Ammon's horn (tissue), 1 donor: Measurements from ENCODE around the gene TAF8.
"Not testable (repeated sequence)": the region's sequence is repeated elsewhere in the genome, so short reads cannot be mapped to it uniquely, and the experiment has no call there.

Experiments
- DNase-seq: peaks from one replicate; pipeline ENCODE4 v3.0.0-alpha.2; 2016; ENCODE audit warnings: low spot score

The TAF8 gene, protein sequence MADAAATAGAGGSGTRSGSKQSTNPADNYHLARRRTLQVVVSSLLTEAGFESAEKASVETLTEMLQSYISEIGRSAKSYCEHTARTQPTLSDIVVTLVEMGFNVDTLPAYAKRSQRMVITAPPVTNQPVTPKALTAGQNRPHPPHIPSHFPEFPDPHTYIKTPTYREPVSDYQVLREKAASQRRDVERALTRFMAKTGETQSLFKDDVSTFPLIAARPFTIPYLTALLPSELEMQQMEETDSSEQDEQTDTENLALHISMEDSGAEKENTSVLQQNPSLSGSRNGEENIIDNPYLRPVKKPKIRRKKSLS

DNA sequence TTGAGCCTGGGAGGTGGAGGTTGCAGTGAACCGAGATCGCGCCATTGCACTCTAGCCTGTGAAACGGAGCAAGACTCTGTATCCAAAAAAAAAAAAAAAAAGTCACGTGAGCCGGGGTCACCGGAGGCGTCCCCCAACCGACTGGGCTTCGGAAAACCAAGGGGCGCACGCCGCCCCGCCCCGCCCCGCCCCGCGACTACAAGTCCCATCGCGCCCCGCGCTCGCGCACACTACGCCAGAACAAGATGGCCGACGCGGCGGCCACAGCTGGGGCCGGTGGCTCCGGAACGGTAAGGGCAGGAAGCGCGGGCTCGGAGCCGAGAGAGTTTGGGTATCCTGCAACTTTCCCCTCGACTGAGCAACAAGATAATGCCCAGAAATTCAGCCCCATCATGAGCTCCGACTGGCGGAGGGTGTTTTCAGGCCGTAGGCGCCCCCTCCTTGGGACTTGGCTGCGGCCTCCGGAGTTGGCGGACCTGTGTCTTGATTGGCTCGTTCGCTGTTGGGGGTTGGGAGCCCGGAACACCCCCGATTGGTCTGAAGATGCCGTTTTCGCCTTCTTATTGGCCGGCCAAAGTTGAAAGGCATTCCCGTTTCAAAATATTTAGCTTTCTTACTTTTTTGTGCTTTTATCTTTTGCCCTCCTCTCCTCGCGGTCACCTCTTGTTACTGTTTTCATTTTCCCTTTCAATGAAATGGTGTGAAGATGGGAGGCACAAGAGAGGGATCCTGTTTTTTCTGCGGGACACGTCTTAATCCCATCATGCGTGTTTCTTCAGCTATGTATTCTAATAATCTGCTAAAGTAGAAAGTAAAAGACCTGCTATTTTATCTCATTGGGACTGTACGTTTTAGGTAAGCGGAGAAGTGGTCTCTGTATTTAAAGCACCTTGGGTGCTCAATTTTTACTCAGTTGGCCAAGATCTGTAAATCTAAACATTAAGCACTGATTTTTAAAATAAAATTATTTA, at the start of gene TAF8:
TSS of gene TAF8 (plus strand) at position 228 of the 971 bp plus-strand sequence. CDS start at position 246, 18 bp downstream.
- peak; percentile 93 for DNase-seq

DNA sequence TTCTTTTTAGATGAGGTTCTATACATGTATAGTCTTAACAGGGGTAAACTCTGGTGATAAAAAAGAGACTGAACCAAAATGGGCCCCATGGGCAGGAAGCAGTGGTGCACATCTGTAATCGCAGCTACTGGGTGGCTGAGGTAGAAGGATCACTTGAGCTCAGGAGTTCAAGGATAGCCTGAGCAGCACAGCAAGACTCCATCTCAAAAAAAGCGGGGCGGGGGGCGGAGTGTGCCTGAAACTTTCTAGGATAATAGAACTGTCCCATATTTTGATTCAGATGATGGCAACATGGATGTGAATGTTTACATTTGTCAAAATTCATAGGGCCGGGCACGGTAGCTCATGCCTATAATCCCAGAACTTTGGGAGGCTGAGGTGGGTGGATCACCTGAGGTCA, 48.8 kb upstream of the TAF8 start:
- no peak for DNase-seq

DNA sequence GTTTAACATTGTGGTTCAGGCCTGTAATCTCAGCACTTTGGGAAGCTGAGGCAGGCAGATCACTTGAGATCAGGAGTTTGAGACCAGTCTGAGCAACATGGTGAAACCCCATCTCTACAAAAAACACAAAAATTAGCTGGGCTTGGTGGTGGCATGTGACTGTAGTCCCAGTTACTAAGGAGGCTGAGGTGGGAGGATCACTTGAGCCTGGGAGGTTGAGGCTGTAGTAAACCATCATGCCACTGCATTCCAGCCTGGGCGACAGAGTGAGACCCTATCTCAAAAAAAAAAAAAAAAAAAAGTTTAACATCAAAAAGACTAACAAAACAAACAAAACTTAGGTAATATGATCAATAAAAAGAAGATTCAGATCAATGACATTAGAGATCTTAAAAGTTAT, 46.7 kb upstream of the TAF8 start:
- not testable (repeated sequence) for DNase-seq

DNA sequence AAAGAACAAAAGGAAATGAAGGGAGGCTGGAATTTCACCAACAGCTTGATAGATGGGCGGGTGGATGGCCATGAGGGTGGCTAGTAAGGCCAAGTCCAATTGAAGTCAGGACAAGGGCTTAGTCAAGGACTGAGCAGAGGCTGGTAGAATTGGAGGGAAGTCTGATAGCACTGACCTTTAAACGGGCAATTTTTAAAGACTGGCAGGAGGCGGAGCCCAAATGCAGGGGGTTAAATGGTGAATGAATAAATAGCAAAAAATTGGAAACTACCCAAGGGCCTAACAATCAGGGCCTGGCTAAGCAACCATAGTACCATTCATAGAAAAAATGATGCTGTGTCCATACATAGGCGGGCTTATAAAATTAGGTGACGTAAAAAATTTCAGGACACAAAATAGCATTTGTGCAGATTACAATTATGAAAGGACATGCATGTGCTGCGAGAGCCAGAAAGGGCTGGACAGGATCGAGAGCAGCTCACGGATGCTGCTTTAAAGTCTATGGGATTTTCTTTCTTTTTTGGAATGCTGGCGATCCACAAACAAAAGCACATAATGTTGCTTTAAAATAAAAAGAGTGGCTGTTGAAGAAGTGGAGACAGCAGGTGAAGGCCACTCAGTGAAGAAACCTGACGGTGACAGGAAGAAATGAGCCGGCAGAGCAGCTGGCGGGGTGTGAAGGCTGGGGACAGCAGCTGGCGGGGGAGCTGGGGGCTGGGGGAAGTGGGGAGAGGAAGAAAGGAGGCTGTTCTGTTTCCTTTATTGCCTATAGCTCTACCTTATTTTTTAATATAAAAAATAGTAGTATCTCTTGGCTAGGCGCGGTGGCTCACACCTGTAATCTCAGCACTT, 42.8 kb upstream of the TAF8 start:
- no peak for DNase-seq

DNA sequence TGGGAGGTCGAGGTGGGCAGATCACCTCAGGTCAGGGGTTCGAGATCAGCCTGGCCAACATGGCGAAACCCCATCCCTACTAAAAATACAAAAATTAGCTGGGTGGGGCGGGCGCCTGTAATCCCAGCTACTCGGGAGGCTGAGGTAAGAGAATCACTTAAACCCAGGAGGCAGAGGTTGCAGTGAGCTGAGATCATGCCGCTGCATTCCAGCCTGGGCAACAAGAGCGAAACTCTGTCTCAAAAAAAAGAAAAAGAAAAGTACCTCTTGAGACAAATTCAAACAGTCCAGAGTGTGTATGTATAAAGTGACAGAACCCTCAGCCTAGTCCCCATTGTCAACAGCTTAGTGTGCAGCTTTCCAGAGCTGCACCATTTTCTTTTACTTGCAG, 42.2 kb upstream of the TAF8 start:
- not testable (repeated sequence) for DNase-seq

DNA sequence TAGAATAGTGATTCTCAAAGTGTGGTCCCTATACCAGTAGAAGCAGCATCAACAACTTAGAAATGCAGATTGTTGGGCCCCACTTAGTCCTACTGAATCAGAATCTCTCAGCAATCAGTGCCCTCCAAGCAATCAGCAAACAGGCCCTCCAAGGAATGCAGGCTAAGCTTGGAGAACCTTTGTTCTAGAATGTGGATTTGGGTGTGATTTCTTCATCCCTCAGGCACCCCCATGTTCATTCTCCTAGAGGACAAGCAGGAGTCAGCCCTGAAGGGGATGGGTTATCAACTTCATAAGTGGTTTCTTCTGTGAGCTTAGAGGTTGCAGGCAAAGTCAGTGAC, 40.5 kb upstream of the TAF8 start:
- DNase-seq = no peak

DNA sequence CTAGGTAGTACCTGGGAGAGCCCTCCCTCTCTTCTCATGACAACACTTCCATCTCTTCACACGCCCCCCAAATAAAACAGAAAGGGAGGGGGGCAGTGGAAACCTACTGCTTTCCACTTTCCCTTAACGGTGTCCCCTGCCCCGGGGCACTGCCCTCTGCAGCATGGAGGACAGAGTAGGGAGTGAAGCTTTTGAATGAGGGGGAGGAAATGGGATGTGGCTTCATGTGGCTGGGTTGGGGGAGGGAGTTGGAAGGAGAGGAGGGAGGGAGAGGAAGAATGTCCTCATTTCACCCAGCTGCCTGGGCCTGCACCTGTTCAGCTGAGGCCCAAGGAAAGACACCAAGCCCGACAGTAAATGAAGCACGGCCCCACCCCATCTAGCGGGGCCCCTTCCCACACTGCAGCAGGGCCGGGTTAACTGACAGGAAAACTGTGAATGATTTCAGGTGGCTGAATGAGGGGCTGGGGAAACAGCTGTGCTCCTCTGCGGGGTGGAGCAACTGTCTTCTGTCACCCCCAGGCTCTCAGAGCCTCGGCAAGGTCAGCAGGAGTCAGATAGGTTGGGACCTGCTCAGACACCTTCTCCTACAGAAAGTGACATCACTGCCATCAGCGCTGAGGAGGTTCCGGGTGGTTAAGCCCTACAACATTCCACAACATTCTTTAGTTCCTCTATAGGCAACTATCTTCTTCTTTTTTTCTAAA, 40.0 kb upstream of the TAF8 start:
- no peak for DNase-seq

DNA sequence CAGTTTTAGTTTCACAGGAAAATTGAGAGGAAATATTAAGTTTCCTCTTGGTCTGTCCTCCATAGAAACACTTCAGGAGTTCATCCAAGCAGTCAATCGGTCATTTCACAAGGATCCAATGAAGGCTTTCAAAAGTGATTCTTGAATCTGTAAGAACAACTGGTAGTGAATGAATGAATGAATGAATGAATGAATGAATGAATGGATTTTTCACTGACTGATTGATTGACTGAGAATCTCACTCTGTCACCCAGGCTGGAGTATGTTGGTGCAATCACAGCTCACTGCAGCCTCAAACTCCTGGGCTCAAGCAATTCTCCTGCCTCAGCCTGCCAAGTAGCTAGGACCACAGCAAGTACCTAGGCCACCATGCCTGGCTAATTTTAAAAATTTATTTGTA, 39.4 kb upstream of the TAF8 start:
- DNase-seq = no peak

DNA sequence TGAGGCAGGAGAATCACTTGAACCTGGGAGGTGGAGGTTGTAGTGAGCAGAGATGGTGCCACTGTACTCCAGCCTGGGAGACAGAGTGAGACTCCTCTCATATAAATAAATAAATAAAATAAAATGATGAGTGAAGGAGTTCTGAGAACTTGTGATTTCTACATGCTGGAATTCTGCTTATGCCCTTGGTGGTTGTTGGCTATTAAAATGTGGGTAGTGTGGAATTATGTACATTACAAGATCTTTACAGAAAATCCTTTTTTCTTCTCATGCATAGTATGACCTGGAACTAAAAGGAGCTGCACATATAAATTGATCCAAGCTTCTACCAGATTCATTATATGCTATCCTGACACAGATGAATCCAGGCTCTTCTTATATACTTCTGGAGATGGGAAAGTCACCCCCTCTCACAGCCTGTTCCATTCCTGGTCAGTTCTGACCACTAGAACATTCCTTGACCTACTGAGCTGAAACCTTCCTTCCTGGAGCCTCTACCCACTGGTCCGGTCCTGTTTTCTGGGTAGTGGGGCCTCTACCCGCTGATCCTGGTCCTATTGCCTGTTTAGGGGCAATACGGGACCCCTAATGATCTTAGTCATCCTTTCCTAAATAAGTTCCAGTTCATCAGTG, 37.7 kb upstream of the TAF8 start:
- DNase-seq = no peak

DNA sequence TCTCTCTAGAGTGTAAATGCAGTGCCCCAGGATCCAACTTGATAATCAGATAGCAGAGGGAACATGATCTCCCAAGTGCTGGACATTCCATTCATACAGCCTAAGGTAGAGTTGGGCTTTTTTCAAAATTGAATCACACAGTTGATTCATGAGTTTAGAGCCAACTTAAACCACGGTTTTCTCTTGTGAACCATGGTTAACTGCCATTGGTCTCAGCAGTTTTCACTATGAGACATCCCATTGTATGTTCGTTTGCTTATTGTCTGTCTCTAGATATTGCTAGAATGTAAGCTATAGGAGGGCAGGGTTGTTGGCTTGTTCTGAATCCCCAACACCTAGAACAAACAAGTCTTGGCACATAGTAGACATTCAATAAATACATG, 37.2 kb upstream of the TAF8 start:
- DNase-seq = no peak

DNA sequence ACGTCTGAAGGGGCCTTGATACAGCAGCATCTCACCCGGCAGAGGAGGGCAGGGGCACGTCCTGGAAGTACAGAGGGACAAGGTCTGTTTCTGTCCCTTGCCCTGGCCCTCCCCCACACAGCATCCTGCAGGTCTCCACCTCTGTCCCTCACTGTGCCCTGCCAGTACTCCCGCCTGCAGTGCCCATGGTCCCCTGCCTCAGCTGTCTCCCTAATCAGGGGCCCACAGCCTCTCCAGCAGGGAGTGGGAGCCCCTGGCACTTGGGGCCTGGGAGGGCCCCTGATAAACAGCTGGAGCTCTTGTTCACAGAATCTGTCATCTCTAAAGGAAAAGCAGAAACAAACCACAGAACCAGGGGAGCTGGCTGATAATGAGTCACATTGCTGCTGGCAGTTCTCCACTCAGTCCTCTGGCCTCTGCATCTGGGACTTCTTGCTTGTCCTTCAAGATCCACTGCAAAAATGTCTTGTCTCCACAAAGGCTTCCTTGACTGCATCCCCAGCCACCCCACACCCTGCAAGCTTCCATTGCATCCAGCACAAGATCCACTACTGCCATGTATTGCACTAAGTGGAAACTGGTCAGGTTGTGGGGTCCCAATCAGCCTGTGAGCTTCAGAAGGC, 33.2 kb upstream of the TAF8 start:
- DNase-seq = no peak

DNA sequence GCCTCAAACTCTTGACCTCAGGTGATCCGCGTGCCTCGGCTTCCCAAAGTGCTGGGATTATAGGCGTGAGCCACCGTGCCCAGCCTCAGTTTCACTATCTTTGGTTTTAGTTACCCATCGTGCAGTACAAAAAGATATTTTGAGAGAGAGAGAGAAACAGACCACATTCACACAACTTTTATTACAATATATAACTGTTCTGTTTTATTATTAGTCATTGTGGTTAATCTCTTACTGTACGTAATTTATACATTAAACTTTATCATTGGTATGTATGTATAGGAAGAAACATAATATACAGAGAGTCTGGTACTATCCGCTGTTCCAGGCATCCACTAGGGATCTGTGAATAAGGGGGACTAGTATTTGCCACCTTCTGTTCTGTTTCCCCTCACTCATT, 29.4 kb upstream of the TAF8 start:
- DNase-seq = no peak

DNA sequence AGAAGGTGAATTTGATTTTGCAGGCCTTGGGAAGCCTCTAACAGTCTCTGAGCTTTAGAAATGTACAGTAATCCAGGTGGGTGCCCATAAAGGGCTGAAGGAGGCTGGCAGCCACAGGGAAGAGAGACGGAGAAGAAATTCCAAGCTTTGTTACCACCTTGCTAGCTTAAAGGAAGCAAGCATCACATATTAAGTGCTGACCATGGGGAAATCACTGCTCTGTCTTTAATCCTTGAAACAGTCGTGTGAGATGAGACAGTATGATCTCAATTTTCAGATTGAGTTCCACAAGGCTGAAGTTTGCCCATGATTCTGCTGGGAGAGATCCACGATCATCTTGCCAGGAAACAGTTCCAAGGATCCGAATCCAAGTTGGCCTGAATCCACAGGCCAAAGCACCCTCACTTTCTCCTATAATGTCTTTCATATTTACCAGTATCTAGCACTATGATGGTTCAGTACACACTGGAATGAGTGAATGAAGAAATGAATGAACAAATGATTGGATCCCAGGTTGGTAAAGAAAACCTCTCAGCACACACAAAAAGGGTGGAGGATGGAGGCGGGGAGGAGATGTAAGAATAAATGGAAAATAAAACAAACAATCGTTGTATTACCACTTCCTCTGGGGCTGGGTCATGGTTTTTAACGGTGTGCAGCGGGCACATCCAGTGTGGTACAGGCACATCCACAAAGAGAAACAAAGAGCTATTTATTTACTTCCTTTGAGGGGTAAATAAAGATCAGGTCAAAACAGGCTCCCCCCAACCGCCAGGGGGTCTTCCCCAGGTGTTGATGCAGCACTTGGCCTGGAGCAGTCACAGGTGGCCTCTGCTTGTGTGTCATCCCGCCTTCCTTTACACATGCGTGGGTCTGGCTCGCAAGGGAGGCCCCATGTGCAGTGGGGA, 28.2 kb upstream of the TAF8 start:
- DNase-seq = no peak

DNA sequence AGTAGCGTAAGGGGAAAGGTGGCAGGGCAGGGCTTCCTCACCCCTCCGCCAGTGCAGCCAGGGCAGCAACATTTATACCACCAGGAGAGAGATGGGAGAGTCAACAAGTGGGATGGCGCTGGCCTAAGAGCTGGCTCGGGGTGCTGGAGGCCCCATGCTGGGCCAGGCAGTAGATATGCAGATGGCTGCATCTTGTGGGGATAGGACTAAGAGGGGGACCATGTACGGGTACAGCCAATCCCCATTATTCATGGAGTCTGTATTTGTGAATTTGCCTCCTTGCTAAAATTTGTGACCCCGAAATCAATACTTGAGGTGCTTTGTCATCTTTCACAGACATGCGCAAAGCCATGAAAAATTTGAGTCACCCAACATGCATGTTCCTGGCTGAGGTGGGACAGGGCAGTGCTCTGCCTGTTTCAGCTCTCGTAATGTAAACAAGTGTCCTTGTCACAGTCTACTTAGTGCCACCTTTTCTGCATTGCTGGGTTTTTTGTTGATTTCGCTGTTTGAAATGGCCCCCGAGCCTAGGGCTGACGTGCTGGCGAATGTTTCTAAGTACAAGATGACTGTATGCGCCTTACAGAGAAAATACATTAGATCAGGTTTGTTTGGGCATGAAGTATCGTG, 27.5 kb upstream of the TAF8 start:
- DNase-seq = no peak

DNA sequence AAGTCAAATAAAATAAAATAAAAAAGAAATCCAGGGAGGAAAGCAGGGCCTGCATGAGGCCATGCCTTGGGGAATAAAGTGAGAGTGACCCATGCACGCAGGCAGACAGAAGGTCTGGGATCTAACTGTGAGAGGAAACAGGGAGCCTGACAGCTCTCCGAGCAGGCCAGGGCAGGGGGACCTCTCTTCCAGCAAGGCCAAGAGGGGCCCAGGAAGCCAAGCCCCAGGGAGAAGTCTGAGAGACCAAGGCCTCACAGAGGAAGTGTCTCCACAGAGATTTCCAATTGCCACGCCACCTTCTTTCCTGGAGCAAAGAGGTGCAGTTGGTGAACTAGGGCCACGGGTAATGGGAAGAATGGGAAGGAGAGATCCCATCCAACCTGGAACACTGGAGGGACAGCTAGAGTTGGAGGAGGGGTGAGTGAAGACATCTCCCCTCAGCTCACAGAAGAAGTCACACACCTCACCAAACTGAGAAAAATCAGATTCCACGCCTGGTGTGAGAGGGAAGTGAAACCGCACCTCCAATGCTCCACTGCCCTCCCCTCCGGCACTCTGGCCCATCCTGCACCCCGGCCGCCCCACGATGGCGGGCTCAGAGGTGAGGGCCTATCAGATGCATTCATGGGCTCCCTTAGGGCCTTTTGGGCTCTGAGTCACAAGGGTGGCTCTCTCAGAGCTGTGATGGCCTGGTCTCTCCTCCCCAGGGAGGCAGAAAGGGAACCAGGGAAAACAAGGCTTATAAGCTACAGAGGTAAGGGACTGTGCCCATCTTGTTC, 25.1 kb upstream of the TAF8 start:
- no peak for DNase-seq

DNA sequence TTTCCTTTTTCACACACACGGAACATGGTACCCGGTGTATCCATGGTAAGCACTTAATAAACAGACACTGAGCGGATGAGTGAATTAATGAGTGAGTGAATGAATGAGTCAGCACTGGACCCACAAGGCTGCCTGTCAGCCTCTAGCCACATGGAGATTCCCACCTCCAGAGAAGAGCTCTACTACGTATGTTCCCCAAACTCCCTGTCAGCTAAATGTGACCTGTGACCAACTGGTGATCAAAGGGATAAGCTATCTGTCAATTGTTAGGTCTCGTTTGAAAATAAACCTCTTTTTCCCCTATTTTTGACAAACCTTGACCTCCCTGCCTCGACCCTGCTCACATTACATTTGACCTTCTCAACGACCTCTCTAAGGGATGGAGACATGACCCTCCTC, 24.5 kb upstream of the TAF8 start:
- DNase-seq = no peak

DNA sequence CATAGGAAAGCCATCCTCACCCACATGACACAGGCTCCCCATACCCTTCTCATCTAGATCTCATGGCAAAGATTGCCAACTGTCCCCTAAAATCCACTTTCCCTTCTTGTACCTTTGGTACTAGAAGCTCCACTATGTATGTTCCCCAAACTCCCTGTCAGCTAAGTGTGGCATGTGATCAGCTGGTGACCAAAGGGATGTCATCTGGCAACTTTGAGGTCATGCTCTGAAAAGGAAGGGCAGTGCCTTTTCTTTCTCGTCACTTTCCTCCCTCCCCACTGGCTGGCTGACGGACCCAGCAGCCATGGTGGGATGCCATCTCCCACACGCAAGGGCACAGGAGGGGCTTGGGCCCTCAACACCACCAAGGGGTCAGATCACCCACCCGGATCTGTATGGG, 23.8 kb upstream of the TAF8 start:
- DNase-seq = no peak

DNA sequence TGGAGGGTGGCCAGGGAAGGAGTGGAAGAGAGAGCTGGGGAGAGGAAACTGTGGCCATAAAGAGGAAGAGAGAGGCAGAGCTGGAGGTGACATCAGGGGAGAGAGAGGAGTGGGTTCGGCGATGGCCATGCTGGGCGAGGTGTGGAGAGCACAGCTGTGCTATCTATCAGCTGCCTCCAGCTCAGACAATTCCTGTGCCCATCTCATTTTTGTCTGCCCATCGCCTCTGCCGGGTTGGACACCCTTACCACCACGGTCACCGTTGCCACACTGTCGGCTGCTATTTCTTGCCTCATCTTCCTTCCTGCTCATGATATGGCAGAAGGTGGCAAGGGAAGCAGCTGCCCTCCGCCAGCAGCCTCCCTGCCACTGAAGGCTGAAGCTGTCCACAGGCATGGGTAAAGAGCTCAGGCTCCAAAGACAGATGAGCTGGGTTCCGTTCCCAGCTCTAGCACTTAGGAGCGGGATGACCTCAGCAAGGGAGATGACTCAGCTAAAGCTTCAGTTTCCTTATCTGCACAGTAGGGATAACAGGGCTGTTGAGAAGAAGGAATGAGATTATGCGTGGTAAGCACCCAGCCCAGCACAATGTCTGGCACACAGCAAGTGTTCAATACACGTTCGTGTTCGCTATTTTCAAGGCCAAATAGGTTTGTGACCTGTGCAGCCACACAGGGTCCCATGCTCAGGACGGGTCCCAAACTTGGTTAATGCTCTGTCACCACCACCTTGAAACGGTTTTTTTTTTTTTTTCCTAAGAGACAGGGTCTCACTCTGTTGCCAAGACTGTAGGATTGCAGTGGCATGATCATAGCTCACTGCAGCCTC, 21.9 kb upstream of the TAF8 start:
- no peak for DNase-seq
